Embryonic facial prominence (tissue), 1 donor: Measurements from ENCODE around the gene MYH13.

Experiments used
- DNase-seq: peaks from one replicate; pipeline ENCODE4 v3.0.0-alpha.2; 2016; ENCODE audit errors: extremely low spot score

Gene MYH13

DNA sequence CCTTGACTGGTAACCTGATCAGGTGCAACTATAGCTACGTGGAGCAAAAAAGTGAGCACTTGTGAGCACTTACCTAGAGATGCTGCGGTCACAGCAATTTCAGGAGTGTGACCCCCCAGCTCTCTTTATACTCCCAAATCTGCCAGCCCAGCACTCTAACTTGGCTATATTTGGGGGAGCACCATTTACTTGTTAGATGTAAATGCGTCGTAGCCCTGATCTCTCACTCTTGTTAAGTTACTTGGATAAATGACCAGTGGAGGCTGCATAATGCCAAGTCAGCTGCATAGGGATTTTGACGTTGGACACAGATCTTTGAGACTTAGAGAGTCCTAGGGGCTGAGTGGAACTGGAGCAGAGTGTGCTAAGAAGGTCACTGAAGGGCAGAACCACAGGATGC lies at the start of gene MYH13:
Gene MYH13 (minus strand): TSS at position 101 of the 400 bp plus-strand sequence. CDS start 8,476 bp downstream, outside the sequence.
- DNase-seq, result no peak

DNA sequence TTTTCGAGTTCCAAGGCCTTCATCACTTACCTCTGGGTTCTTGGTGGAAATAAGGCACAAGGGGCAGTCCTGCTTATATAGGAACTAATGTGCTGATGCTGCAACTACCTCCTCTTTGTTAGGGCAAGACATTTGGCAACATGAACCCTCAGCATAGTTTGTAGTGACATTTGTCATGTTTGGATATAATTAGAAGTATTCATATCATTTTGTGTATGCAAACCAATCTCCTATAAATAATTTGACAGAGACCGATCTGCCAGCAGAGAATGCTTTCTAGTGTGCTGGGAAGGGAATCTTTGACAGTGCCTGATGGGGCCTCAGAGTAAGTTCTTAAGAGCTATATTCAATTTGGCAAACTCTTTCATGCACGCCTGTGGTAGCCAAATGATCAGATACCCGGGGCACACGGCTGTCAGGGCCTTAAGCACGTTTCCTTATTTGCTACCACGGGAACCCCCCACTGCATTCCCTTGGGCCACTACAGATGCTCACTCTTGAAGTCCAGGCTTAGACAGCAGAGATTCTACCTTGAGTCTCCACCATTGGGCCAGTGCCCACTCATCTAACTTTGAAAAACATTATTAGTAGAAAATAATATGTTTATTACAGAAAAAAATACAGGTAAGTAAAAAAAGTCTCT lies 49.2 kb upstream of the MYH13 start, which contains the start of gene MYH8:
Gene MYH8 (minus strand): TSS at position 51 of the 643 bp plus-strand sequence. CDS start 1,723 bp downstream, outside the sequence.
- DNase-seq, result no peak

DNA sequence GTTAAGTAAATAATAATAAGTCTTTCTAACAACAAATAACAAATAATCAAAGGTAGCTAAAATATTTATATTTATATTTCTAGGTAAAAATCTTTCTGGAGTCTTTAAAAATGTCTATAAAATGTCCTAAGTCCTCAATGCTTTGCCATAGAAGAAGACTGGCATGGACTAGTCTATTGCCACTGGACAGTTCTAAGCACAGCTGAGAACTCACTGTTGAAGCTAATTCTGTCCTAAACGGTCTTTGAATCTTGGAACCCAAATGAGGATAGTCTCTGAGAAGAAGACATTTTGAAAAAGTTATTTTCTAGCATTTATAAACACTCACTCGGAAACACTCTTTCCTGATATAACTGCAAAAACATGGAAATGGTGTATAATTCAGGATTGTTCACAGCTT lies 48.4 kb upstream of the MYH13 start:
- no peak for DNase-seq

DNA sequence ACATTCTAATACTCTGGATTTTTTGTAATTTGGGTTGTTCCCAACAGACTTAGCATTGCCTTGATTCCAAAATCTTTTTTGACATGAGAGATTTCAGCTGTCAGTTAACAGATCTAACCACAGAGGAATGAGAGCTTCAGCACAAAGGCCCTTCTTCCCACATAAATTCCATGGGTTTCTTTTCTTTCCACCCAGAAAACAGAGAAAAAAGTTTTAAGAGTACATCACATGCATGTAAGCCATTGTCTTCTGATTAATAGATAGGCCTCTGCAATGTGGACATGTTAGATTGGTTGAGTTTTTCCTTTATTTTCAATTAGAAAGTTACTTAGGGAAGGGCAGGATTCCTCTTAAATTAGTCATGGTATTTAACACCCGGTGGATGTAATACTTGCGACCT lies 48.0 kb upstream of the MYH13 start:
- DNase-seq, result no peak

DNA sequence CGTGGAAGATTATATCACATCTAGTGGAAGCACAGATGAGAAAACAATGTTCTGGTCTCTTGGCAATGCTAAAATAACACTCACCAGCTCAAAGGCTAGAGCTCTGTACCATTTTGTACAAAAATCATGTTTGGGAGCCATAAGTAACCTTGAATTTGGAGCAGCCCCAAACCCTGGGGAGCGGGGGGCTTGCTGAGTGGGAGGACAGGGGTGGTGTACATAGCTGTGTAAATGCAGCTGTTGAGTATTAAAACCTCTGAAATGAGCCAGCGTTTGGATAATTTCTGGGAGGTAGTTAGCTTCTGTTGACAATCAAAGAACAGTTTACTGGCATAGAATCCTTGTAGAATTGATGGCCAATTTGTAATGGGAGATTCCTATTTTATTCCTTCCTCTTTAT lies 44.6 kb upstream of the MYH13 start:
- DNase-seq, result no peak

DNA sequence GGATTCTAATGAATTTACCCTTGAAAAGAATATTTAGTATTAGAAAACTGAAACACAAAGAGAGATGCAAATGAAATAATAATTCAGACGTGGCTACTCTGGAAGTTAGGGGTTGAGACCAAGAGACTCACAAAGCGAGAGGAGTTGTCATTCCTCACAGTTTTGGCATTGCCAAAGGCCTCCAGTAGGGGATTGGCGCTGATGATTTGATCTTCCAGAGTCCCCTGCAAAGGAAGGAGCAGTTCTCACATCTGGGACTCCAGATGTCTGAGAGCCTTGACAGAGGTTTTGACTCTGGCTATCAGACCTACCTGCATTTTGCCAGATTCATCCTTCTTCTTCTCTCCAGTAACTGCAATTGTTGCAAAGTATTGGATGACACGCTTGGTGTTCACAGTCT lies 42.4 kb upstream of the MYH13 start:
- no peak for DNase-seq

DNA sequence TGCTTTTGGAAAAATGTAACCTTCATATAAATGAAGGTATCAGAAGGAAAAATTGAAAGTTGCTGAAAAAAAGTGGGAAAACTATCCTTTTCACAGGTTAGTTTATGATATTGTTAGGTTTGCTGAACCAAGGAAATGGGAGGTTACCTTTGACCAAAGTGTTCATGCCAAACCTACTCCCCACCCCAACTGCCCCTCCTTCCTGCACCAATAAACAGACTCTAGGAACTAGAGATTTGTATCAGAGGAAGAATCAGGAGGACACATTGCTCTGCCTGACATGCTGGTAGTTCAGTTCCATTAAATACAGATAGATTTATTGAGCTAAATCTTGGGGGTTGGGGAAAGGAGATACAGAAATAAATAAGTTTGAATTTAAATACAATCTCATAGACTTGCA lies 30.8 kb upstream of the MYH13 start:
- DNase-seq, result no peak

DNA sequence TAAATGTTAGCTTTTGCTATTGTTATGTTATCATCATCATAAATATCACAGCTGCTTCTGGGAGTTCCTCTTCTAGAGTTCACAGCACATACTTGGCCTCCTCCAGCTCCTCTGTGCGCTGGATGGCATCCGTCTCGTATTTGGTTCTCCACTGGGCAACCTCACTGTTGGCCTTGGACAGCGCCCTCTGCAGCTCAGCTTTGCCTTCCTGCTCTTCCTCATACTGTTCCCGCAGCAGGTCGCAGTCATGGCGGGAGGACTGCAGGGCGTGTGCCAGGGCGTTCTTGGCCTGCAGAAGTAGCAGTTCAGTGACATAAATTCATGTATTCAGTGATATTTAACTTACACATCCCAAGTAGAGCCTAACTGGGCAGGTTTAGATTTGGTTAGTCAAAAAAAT lies 25.5 kb upstream of the MYH13 start:
- DNase-seq, result no peak

DNA sequence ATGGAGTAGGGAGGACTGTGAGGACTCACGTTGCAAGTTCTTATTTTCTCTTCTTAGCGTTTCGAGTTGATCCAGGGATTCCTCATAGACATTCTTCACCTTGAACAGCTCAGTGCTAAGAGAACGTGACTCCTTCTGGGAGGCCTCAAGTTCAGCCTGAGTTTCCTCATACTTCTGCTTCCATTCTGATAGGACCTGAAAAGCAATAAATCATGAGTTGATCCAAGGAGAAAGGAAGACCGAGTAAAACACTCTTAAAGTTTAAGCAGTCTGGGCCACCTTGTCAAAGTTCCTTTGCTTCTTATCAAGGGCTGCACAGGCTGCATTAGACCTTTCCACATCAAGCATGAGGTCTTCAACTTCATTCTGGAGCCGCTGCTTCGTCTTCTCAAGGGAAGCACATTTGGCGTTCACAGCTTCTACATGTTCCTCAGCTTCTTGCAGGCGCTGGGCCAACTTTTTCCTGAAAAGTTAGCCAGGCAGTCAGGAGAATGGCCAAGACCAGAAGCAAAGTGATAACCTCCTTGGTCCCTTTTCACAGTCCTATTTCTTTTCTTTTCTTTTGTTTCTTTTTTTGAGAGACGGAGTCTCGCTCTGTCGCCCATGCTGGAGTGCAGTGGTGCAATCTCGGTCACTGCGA lies 23.8 kb upstream of the MYH13 start:
- no peak for DNase-seq

DNA sequence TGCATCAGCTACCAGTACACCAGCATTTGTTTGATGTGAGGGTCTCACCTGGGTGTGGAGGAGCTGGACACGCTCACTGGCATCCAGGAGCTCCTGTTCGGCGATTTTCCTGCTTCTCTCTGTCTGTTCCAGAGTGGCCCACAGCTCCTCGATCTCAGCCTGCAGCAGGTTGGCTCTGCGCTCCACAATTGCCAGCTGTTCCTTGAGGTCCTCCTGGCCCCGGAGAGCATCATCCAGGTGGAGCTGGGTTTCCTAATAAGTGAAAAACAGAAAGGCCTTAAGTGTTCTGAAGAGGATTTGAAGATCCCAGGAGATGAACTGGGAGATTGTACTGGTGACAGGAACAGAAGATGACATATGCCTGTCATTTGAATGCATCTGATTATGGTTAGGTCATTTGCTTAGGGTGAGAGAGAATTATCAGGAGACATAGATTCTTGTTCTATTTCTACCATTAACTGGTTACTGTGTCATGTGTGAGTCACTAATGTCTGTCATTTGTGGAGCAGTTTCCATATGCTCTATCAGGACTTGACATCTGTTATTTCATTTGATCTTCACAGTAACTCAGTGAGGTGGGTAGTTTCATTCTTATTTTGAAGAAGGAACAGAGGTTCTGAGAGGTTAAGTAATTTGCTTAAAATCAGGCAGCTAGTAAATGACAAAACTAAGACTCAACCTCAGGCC lies 21.5 kb upstream of the MYH13 start:
- no peak for DNase-seq

DNA sequence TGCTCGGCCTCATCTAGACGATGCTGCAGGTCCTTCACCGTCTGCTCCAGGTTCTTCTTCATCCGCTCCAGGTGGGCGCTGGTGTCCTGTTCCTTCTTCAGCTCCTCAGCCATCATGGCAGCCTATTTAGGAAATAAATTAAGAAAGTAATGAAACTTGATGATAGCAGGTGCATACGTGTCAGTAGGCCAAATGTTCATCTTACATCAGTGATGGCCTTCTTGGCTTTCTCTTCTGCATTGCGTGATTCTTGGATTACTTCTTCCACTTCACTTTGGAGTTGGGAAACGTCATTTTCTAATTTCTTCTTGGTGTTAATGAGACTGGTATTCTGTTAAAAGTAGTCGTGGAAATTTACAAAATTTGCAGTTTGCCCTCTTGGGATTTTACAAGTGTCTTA lies 20.1 kb upstream of the MYH13 start:
- DNase-seq, result no peak

DNA sequence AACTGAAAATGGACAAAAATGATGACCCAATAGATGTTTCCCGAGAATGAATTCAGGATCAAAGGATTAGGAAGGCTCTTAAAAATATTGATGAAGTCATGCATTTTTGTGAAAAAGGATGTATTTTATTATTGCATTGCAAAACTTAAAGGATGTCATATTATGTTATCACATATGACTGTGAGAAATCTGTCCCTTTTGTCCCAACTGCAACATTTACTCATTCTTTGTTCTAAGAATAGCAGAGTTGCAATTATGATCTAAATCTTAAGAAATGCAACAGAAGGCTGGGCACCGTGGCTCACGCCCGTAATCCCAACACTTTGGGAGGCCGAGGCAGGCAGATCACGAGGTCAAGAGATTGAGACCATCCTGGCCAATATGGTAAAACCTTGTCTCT lies 13.1 kb upstream of the MYH13 start:
- no peak for DNase-seq

DNA sequence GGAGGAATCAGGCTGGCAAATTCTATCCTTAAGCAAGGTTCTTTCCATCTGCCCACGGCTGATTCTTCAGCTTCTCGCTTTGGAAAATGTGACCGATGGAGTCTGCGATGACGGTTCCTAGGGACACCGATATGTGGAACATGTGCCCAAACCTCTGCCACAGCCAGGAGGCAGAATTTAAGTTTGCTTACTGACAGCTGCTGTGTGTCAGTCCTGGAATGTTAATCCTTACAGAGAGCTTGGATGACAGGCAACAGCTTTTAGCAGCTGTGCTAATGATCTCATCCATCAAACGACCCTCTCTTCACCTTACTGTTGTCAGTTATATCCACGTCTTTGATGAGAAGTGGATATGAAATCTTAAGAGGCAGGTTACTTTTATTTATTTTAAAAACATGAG lies 11.4 kb upstream of the MYH13 start:
- DNase-seq, result no peak

DNA sequence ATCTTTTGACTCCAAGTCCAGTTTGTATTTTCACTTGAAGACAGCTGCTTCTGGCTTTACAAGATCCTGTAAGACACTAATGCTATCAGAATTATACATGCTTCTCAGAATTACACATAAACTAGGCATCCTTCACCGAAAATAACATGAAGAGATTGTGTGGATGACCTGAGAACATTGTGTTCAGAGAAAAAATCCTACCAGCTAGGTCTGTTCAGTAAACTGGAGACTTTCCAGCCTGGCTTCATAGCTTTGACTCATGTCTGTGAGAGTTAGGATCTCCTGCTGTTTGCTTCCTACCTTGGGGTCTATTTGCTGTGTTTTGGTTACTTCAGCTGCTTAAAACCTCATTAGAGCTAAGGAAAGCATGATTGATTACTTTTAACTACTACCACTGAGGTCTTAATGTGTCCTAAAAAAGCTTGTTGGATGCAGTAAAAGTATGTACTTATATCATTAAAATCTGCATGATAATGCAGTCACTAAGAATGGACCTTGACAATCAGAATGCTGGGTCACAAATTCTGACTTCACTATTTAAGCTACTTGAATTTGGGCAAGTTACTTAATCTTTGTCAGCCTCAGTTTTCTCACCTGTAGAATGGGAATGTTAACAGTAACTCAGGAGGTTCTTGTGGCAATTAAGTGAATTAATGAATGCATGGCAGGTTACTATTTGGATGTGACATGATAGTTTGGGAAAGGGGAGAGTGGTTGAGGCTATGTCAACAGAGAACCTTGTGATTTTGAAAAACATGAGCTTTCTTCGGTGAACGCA lies 8.0 kb upstream of the MYH13 start:
- no peak for DNase-seq

DNA sequence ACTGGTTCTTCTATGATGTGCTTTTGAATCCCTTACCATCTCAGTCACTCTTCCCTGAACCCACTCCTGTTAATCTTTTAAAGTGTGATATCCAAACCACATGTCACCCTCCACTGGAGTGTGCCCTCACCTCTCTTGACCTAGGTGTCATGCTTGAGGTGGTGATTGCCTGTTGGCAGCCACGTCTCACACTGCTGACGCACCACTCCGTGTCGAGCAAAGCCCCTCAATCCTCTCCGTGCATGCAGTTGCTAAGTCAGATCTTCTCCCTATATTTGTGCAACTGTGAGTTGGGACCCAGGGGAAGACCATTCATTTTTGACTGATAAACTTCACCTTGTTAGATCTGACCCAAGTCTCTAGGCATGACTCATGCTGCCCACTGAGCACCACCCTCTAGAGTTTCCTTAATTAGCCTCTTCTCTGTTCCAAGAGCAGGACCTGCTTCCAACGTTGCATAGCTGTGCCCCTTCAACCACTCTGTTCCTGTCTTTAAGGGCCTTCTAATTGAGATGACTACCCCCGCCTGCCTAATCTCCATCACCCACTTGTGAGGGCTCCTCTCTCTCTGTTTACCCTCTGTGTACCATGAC lies 2.7 kb downstream of the MYH13 start:
- no peak for DNase-seq

DNA sequence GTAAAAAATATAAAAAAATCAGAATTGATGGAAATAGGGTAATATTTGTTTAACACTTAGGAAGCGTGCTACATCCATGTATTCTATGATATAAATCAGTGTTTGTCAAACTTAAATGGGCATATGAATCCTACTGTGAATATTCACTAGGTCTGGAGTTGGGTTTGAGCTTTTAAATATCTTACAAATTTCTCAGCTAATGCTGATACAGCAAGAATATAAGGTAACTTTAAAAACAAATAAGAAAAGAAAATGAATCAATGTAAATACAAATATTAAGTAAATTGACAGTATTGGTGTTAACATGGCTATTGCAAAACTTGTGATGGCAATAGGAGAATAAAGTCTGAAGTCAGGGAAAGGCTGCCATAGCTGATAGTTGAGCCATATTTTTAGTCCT lies 3.6 kb downstream of the MYH13 start:
- DNase-seq, result no peak

DNA sequence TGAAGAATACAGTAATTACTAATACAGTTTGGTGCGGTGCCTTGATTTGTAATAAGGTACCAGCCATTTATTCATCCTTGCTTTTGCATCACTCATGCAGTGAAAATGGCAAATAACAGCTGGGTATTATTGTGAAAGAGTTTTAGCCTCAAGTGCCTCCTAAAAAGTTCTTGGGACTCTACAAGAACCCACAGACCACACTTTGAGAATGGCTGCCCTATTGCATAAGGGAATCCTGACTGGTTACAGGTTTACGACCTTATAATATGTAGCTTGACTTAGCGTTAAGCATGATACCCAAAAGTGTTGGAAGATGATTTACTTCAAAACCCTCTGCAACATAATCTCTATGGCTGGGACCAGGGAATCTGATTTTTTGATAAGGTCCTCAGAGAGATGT lies 4.2 kb downstream of the MYH13 start:
- no peak for DNase-seq

DNA sequence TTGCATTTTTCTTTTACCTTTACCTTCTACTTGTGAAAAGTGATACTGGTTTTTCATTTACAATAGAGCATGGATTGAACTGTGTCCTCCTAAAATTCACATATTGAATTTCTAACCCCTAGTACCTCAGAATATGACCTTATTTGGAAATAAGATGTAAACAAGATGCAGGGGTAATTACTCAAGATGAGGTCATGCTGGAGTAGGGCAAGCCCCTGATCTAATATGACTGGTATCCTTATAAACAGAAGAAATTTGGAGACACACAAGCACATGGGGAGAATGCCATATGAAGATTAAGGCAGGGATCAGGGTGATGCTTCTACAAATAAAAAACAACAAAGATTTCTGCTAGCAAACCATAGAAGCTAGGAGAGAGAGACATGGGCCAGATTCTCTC lies 12.2 kb downstream of the MYH13 start:
- no peak for DNase-seq

DNA sequence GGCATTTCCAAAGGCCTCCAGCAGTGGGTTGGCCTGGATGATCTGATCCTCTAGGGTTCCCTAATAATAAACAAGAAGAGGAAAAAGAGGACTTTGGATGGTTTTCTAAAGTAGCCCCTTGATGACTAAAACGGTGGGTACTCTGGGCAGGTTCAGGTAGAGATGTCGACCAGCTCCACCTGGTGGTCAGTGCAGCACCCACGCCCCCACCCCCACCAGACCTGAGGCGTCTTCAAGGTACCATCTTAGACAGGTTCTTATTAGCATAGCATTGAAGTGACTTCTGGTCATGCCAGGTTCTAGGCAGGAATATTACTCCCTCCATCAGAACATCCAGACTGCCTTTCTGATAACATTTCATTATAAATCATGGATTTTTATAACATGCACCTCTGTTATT lies 15.0 kb downstream of the MYH13 start:
- DNase-seq, result no peak

DNA sequence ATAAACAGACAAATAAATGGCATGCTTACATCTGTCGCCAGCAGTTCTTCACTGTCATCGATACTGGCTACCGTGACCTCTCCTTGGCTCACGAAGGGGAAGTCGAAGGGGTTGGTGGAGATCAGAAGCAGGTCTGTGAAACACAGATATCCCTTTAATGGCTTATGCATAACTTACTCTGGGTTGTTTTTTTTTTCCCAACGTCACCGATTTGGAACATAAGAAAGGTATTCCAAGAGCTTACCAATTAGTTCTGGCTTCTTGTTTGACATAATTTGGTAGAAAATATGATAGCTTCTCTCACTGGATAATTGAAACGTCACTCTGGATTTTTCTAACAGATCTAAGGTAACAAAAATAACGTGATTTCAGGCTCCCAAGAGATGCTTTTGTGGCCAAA lies 18.2 kb downstream of the MYH13 start:
- DNase-seq, result no peak

DNA sequence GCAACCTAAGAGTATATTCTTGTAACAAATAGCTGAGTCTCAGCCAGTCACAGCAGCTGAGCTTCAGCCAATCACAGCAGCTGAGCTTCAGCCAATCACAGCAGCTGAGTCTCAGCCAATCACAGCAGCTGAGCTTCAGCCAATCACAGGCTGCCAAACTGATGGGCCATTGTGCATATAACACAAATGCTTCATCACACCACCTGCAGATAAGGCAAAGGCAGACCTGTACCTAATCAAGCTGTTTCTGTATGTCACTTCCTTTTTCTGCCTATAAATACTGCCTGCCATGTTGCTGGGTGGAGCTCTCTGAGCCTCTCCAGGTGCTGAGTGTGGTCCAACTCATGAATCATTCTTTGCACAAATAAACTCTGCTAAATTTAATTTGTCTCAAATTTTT lies 19.9 kb downstream of the MYH13 start:
- no peak for DNase-seq

DNA sequence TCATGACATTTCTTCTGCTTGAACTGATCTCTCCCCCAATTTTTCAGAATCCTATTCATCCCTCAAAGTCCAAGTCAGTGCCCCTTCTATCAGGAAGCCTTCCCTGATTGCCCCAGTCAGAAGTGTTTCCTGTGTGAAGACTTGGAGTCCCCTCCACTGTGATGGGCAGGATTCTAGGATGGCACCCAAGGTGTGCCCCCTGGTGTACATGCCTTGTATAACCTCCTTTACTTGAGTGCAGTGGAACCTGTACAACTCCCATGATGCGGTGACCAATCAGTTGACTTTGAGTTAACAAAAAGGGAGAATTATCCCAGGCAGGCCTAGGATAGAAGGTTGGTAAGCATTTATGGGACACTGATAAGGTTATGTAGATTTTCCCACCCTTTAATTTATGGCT lies 23.4 kb downstream of the MYH13 start:
- DNase-seq, result no peak
